CD4-positive, CD25-positive, alpha-beta regulatory T cell (primary cell): ENCODE results near the gene NFIB. TPM values are rescaled to one million over a fixed set of nuclear protein-coding genes. Genes with fewer than 3 reads are reported as not detected.
A peak's percentile ranks its signal among the peaks of the same experiment; 100 is the strongest.

ENCODE experiments used
- ATAC-seq, 2 donors: fragments of 150-1000 bp; cut with Tn5 transposase; one replicate each; pipeline ENCODE4 v1.10.0; 2021; ENCODE audit warnings: low read depth in 2 of 2, moderate number of reproducible peaks in 2 of 2, moderate library complexity in 1 of 2
- DNase-seq, 3 donors: peaks; one replicate each; pipeline versions ENCODE4 v3.0.0 to v3.0.0-alpha.2; 2012 to 2022; ENCODE audit warnings: mixed read lengths in 1 of 3
- H3K27ac ChIP-seq: one replicate; pipeline ENCODE4 v1.7.0; 2013; ENCODE audit warnings: mild to moderate bottlenecking, low read length; ENCODE audit not compliant: insufficient read depth, poor library complexity, severe bottlenecking
- H3K27me3 ChIP-seq: one replicate; pipeline ENCODE4 v1.7.0; 2013; ENCODE audit warnings: low read length; ENCODE audit not compliant: control insufficient read depth, insufficient read depth
- H3K36me3 ChIP-seq: one replicate; pipeline ENCODE4 v1.7.0; 2013; ENCODE audit warnings: mild to moderate bottlenecking, low read length, moderate library complexity; ENCODE audit not compliant: control insufficient read depth, insufficient read depth
- H3K4me1 ChIP-seq: 2 replicates; pipeline ENCODE4 v1.7.0; 2013; ENCODE audit warnings: mild to moderate bottlenecking, low read length; ENCODE audit not compliant: insufficient read depth, control insufficient read depth, poor library complexity, severe bottlenecking
- H3K4me3 ChIP-seq: one replicate; pipeline ENCODE4 v1.7.0; 2013; ENCODE audit warnings: low read depth, mild to moderate bottlenecking, low read length, moderate library complexity
- H3K9me3 ChIP-seq, 2 experiments: 1 replicate in 1 of 2; 2 replicates in 1 of 2; pipeline ENCODE4 v1.7.0; 2013; ENCODE audit warnings: low read length in 2 of 2, mild to moderate bottlenecking in 1 of 2, moderate library complexity in 1 of 2; ENCODE audit not compliant: control insufficient read depth in 2 of 2
- H3K27ac Mint-ChIP-seq, 3 donors: one replicate each; pipeline ENCODE4 v1.8.0; 2020 to 2022; ENCODE audit warnings: mild to moderate bottlenecking in 3 of 3, mixed read lengths in 3 of 3, moderate library complexity in 2 of 3
- H3K27me3 Mint-ChIP-seq: one replicate; pipeline ENCODE4 v1.8.0; 2022; ENCODE audit warnings: mild to moderate bottlenecking, mixed read lengths
- H3K36me3 Mint-ChIP-seq: one replicate; pipeline ENCODE4 v1.8.0; 2020; ENCODE audit warnings: mixed read lengths
- H3K4me1 Mint-ChIP-seq, 4 donors: one replicate each; pipeline ENCODE4 v1.8.0; 2020 to 2022; ENCODE audit warnings: mixed read lengths in 4 of 4, mild to moderate bottlenecking in 1 of 4
- H3K4me3 Mint-ChIP-seq, 4 donors: one replicate each; pipeline ENCODE4 v1.8.0; 2020 to 2022; ENCODE audit warnings: mild to moderate bottlenecking in 4 of 4, mixed read lengths in 4 of 4, moderate library complexity in 3 of 4
- H3K9me3 Mint-ChIP-seq, 7 donors: one replicate each; pipeline ENCODE4 v1.8.0; 2020 to 2022; ENCODE audit warnings: mixed read lengths in 7 of 7, mild to moderate bottlenecking in 3 of 7, moderate library complexity in 2 of 7
- polyA plus RNA-seq, 4 donors: library from polyadenylated mRNA; unstranded; fragments of 300-500 nt; fragmentation: Illumina TruSeq; gene quantifications; one replicate each; pipeline ENCODE4 v1.2.3, GENCODE V29; 2021
- total RNA-seq: library from RNA; stranded (reverse); gene quantifications from one replicate; pipeline ENCODE4 v1.2.3, GENCODE V29; 2022

The NFIB gene
- total and polyA plus RNA-seq, 5 donors from 2014 or later, result 0.20 TPM; not detected in 4

GRCh38 chr9:14348123-14348372 lies 34.1 kb upstream of the NFIB start:
- Mint-ChIP-seq H3K4me3 (no peak overlapping the region), H3K9me3 (peaks cover 0 to 3% (median 0%) of the 10 kb centered on the region in 7 donors), H3K4me1 (peaks cover 0 to 4% (median 0%) of the 10 kb centered on the region in 4 donors), H3K36me3 (no peaks in the 10 kb centered on the region), H3K27me3 (peaks cover 61% of the 10 kb centered on the region), H3K27ac (peak overlapping the region in 1 of 3 donors; percentile 77)
- Histone ChIP-seq H3K27ac (no peak overlapping the region), H3K9me3 (no peaks in the 10 kb centered on the region), H3K27me3 (peaks cover 20% of the 10 kb centered on the region), H3K36me3 (no peaks in the 10 kb centered on the region), H3K4me1 (no peaks in the 10 kb centered on the region), H3K4me3 (no peak overlapping the region)
- DNase-seq (no peak), ATAC-seq (no peak)

GRCh38 chr9:14347406-14348122 lies 33.6 kb upstream of the NFIB start:
- no peaks in the 10 kb centered on the region for H3K4me1 ChIP-seq
- H3K27ac ChIP-seq, result no peak overlapping the region
- no peaks in the 10 kb centered on the region for H3K36me3 Mint-ChIP-seq
- H3K4me3 Mint-ChIP-seq, result no peak overlapping the region
- H3K4me1 Mint-ChIP-seq, result peaks cover 0 to 4% (median 0%) of the 10 kb centered on the region in 4 donors
- peaks cover 0 to 3% (median 0%) of the 10 kb centered on the region in 7 donors for H3K9me3 Mint-ChIP-seq
- H3K27me3 Mint-ChIP-seq, result peaks cover 60% of the 10 kb centered on the region
- H3K27ac Mint-ChIP-seq, result no peak overlapping the region
- DNase-seq (no peak), ATAC-seq (no peak)
- no peaks in the 10 kb centered on the region for H3K9me3 ChIP-seq
- H3K4me3 ChIP-seq, result no peak overlapping the region
- H3K36me3 ChIP-seq, result no peaks in the 10 kb centered on the region
- peaks cover 20% of the 10 kb centered on the region for H3K27me3 ChIP-seq

- H3K4me3 ChIP-seq, result no peak overlapping the region
- ATAC-seq, result no peak
- peaks cover 53% of the 10 kb centered on the region for H3K27me3 Mint-ChIP-seq
- no peaks in the 10 kb centered on the region for H3K36me3 ChIP-seq
- no peak for DNase-seq
- no peak overlapping the region for H3K4me3 Mint-ChIP-seq
- no peak overlapping the region for H3K27ac Mint-ChIP-seq
- no peaks in the 10 kb centered on the region for H3K4me1 ChIP-seq
- no peaks in the 10 kb centered on the region for H3K9me3 ChIP-seq
- H3K27ac ChIP-seq, result no peak overlapping the region
- H3K27me3 ChIP-seq, result peaks cover 20% of the 10 kb centered on the region
- peaks cover 0 to 3% (median 0%) of the 10 kb centered on the region in 7 donors for H3K9me3 Mint-ChIP-seq
- H3K4me1 Mint-ChIP-seq, result peaks cover 0 to 4% (median 0%) of the 10 kb centered on the region in 4 donors
- no peaks in the 10 kb centered on the region for H3K36me3 Mint-ChIP-seq
Measured at GRCh38 chr9:14346811-14347405, 33.0 kb upstream of the NFIB start.

- DNase-seq (no peak), ATAC-seq (no peak)
- H3K9me3 ChIP-seq, result no peaks in the 10 kb centered on the region
- H3K36me3 ChIP-seq, result no peaks in the 10 kb centered on the region
- peaks cover 20% of the 10 kb centered on the region for H3K27me3 ChIP-seq
- Mint-ChIP-seq H3K9me3 (peaks cover 0 to 3% (median 0%) of the 10 kb centered on the region in 7 donors), H3K36me3 (no peaks in the 10 kb centered on the region), H3K4me1 (peaks cover 0 to 4% (median 0%) of the 10 kb centered on the region in 4 donors), H3K27me3 (peaks cover 49% of the 10 kb centered on the region), H3K4me3 (no peak overlapping the region), H3K27ac (no peak overlapping the region)
- H3K4me1 ChIP-seq, result no peaks in the 10 kb centered on the region
- no peak overlapping the region for H3K4me3 ChIP-seq
- no peak overlapping the region for H3K27ac ChIP-seq
Measured at GRCh38 chr9:14346231-14346791, 32.4 kb upstream of the NFIB start.

- Histone ChIP-seq H3K27ac (no peak overlapping the region), H3K4me1 (no peaks in the 10 kb centered on the region), H3K36me3 (no peaks in the 10 kb centered on the region), H3K27me3 (peaks cover 16% of the 10 kb centered on the region), H3K9me3 (no peaks in the 10 kb centered on the region), H3K4me3 (no peak overlapping the region)
- H3K36me3 Mint-ChIP-seq, result no peaks in the 10 kb centered on the region
- peaks cover 0 to 4% (median 0%) of the 10 kb centered on the region in 4 donors for H3K4me1 Mint-ChIP-seq
- H3K9me3 Mint-ChIP-seq, result peaks cover 0 to 4% (median 0%) of the 10 kb centered on the region in 7 donors
- H3K27ac Mint-ChIP-seq, result no peak overlapping the region
- H3K27me3 Mint-ChIP-seq, result peaks cover 42% of the 10 kb centered on the region
- no peak for ATAC-seq
- H3K4me3 Mint-ChIP-seq, result no peak overlapping the region
- no peak for DNase-seq
Measured at GRCh38 chr9:14345354-14346230, 31.7 kb upstream of the NFIB start.

GRCh38 chr9:14344941-14345353 lies 31.0 kb upstream of the NFIB start:
- H3K9me3 ChIP-seq, result no peaks in the 10 kb centered on the region
- H3K4me3 ChIP-seq, result no peak overlapping the region
- peaks cover 17% of the 10 kb centered on the region for H3K27me3 ChIP-seq
- peaks cover 0 to 2% (median 0%) of the 10 kb centered on the region in 4 donors for H3K4me1 Mint-ChIP-seq
- no peak overlapping the region for H3K27ac ChIP-seq
- H3K4me3 Mint-ChIP-seq, result no peak overlapping the region
- peaks cover 0 to 4% (median 0%) of the 10 kb centered on the region in 7 donors for H3K9me3 Mint-ChIP-seq
- DNase-seq (no peak), ATAC-seq (no peak)
- no peaks in the 10 kb centered on the region for H3K36me3 ChIP-seq
- no peaks in the 10 kb centered on the region for H3K36me3 Mint-ChIP-seq
- no peaks in the 10 kb centered on the region for H3K4me1 ChIP-seq
- H3K27ac Mint-ChIP-seq, result no peak overlapping the region
- H3K27me3 Mint-ChIP-seq, result peaks cover 35% of the 10 kb centered on the region

- H3K36me3 ChIP-seq, result no peaks in the 10 kb centered on the region
- no peak overlapping the region for H3K27ac Mint-ChIP-seq
- no peak overlapping the region for H3K4me3 ChIP-seq
- H3K36me3 Mint-ChIP-seq, result no peaks in the 10 kb centered on the region
- H3K4me1 Mint-ChIP-seq, result no peaks in the 10 kb centered on the region
- DNase-seq (no peak), ATAC-seq (no peak)
- peaks cover 0 to 4% (median 0%) of the 10 kb centered on the region in 7 donors for H3K9me3 Mint-ChIP-seq
- no peak overlapping the region for H3K4me3 Mint-ChIP-seq
- H3K9me3 ChIP-seq, result no peaks in the 10 kb centered on the region
- H3K4me1 ChIP-seq, result no peaks in the 10 kb centered on the region
- peaks cover 30% of the 10 kb centered on the region for H3K27me3 Mint-ChIP-seq
- H3K27me3 ChIP-seq, result peaks cover 12% of the 10 kb centered on the region
- no peak overlapping the region for H3K27ac ChIP-seq
Measured at GRCh38 chr9:14344053-14344524, 30.1 kb upstream of the NFIB start.
